B cell (primary cell): ENCODE measurements around the gene PCDH9. TPM values are rescaled to one million over a fixed set of nuclear protein-coding genes. Genes with fewer than 3 reads are reported as not detected.

ENCODE experiments used
- ATAC-seq: fragments of 200-7000 bp; cut with Tn5 transposase; one replicate; pipeline ENCODE4 v1.10.0; 2021; ENCODE audit warnings: low read depth, mild to moderate bottlenecking, moderate number of reproducible peaks, moderate library complexity
- CTCF ChIA-PET: fragments of 350-600 bp; sonication (Branson Sonifier 250); formaldehyde crosslinking; loops from one replicate; lab custom pipeline; 2021; ENCODE audit warnings: antibody characterized with exemption, inconsistent platforms; lab: Charles Lee
- POLR2A ChIA-PET: fragments of 350-600 bp; sonication (Branson Sonifier 250); formaldehyde crosslinking; loops from one replicate; lab custom pipeline; 2021; ENCODE audit warnings: antibody characterized with exemption; lab: Charles Lee
- DNase-seq: peaks from one replicate; pipeline ENCODE4 v3.0.0; 2013
- H2AFZ ChIP-seq: 2 replicates; pipeline ENCODE4 v1.6.1; 2012; ENCODE audit warnings: mild to moderate bottlenecking, low read depth, low read length; ENCODE audit not compliant: insufficient read depth, poor library complexity, severe bottlenecking
- H3K27ac ChIP-seq, 2 donors: 1 replicate in 1 of 2; 2 replicates in 1 of 2; pipeline ENCODE4 v1.5.1; 2012 to 2013; ENCODE audit warnings: low read length in 2 of 2, mild to moderate bottlenecking in 2 of 2, moderate library complexity in 1 of 2
- H3K27me3 ChIP-seq, 4 experiments: fragments of 200-600 bp in 1 of 4; sonication (generic) in 1 of 4; replicated peaks in 1 of 4; 1 replicate in 2 of 4; 2 replicates in 2 of 4; pipeline versions ENCODE4 v1.6.1 to v1.7.0; 2013 to 2016; ENCODE audit warnings: low read length in 3 of 4, mild to moderate bottlenecking in 2 of 4, mixed read lengths in 1 of 4, moderate library complexity in 1 of 4; ENCODE audit not compliant: insufficient read depth in 4 of 4, control insufficient read depth in 3 of 4; ENCODE audit errors: control extremely low read depth in 1 of 4
- H3K36me3 ChIP-seq, 2 experiments: replicated peaks in 1 of 2; 1 replicate in 1 of 2; 2 replicates in 1 of 2; pipeline versions ENCODE4 v1.6.1 to v1.7.1; 2013; ENCODE audit warnings: low read length in 1 of 2; ENCODE audit not compliant: insufficient read depth in 2 of 2, control insufficient read depth in 1 of 2; ENCODE audit errors: control extremely low read depth in 1 of 2, extremely low read depth in 1 of 2
- H3K4me1 ChIP-seq, 2 donors: fragments of 200-600 bp in 1 of 2; sonication (generic) in 1 of 2; 1 replicate in 1 of 2; 2 replicates in 1 of 2; pipeline versions ENCODE4 v1.5.1 to v1.6.1; 2013 to 2017; ENCODE audit warnings: low read length in 2 of 2; ENCODE audit not compliant: control insufficient read depth in 2 of 2, insufficient read depth in 2 of 2
- H3K4me2 ChIP-seq: replicated peaks from 2 replicates; pipeline ENCODE3; 2012; ENCODE audit warnings: mild to moderate bottlenecking, low read depth, low read length; ENCODE audit not compliant: poor library complexity, severe bottlenecking
- H3K4me3 ChIP-seq, 5 experiments: fragments of 200-600 bp in 1 of 5; sonication (generic) in 1 of 5; 1 replicate in 3 of 5; 2 replicates in 2 of 5; pipeline versions ENCODE4 v1.5.1 to v1.7.0; 2011 to 2016; ENCODE audit warnings: low read length in 4 of 5, mild to moderate bottlenecking in 4 of 5, low read depth in 2 of 5, control low read depth in 1 of 5, moderate library complexity in 1 of 5; ENCODE audit not compliant: insufficient read depth in 1 of 5; ENCODE audit errors: control extremely low read depth in 1 of 5, extremely low read depth in 1 of 5
- H3K79me2 ChIP-seq: fragments of 200-600 bp; sonication (generic); one replicate; pipeline ENCODE4 v1.6.0; 2016; ENCODE audit warnings: low read length; ENCODE audit not compliant: control insufficient read depth, insufficient read depth
- H3K9ac ChIP-seq: fragments of 200-600 bp; sonication (generic); 2 replicates; pipeline ENCODE4 v1.6.1; 2017; ENCODE audit warnings: mild to moderate bottlenecking, low read length, moderate library complexity
- H3K9me3 ChIP-seq, 3 donors: one replicate each; pipeline versions ENCODE4 v1.6.1 to v1.7.1; 2013; ENCODE audit warnings: low read length in 2 of 3; ENCODE audit not compliant: control insufficient read depth in 2 of 3, insufficient read depth in 1 of 3; ENCODE audit errors: control extremely low read depth in 1 of 3
- H4K20me1 ChIP-seq: 2 replicates; pipeline ENCODE4 v1.6.0; 2012; ENCODE audit warnings: mild to moderate bottlenecking, low read length; ENCODE audit not compliant: insufficient read depth, control insufficient read depth, poor library complexity, severe bottlenecking
- H3K27ac Mint-ChIP-seq: one replicate; pipeline ENCODE4 v1.8.0; 2021; ENCODE audit warnings: mixed read lengths
- H3K27me3 Mint-ChIP-seq: one replicate; pipeline ENCODE4 v1.8.0; 2021; ENCODE audit warnings: mixed read lengths
- H3K4me1 Mint-ChIP-seq: one replicate; pipeline ENCODE4 v1.8.0; 2021; ENCODE audit warnings: mixed read lengths
- H3K4me3 Mint-ChIP-seq: one replicate; pipeline ENCODE4 v1.8.0; 2021; ENCODE audit warnings: mixed read lengths
- H3K9me3 Mint-ChIP-seq: one replicate; pipeline ENCODE4 v1.8.0; 2022; ENCODE audit warnings: mixed read lengths; ENCODE audit not compliant: insufficient read depth
- EZH2 ChIP-seq: IDR thresholded peaks from 2 replicates; pipeline ENCODE4 v1.6.1; 2012; ENCODE audit warnings: borderline replicate concordance, low read depth, mild to moderate bottlenecking, moderate library complexity, low read length; ENCODE audit not compliant: insufficient read depth, poor library complexity, severe bottlenecking
- WGBS: methylation state at CpG from one replicate; pipeline ENCODE4 v1.1.5; 2013; ENCODE audit warnings: missing lambda C conversion rate; ENCODE audit not compliant: insufficient coverage; 5-methylcytosine and 5-hydroxymethylcytosine counted together
- intact Hi-C: fragments of 100-400 bp; cut with micrococcal nuclease; formaldehyde crosslinking; loops from one replicate; pipeline ENCODE4 v1.10.0; 2022
- polyA plus RNA-seq: library from polyadenylated mRNA; depleted of rRNA; stranded (reverse); fragments of >200 nt; gene quantifications from 2 replicates; pipeline ENCODE4 v1.2.3, GENCODE V29; 2012
- total RNA-seq, 2 donors: library from RNA; stranded (reverse); fragments of 120-200 nt in 1 of 2; gene quantifications; 1 replicate in 1 of 2; 2 replicates in 1 of 2; pipeline versions ENCODE4 v1.2.3 to v1.2.4, GENCODE V29; 2013 to 2022
- TF ChIP-seq, protein P1 (sequence below): fragments of 200-600 bp; IDR thresholded peaks from one replicate; pipeline ENCODE4 v1.8.0; 2022; ENCODE audit warnings: antibody characterized with exemption, mild to moderate bottlenecking

Gene PCDH9
- total and polyA plus RNA-seq, 2 donors (not counting 1 experiment from before 2014, with no cell fraction given) = 13.1 to 21.8 TPM

DNA sequence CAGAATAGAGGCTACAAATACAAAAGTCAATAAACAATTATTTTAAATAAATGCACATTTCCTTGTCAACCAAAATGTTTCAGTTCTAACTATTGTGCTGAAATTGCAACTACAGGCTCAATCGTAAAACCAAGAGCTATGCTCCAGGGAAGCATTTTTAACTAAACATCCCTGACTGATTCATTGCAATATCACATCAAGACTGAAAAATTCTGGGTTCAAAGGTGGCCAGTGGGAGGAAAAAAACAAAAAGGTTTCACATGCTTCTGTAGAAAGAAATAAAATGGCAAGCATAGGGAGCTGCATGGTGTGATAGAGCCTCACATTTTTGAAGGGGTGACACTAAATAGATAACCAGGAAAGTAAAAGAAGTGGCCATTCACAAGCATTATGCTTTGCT, 862.8 kb downstream of the PCDH9 start:
- no peaks in the 10 kb centered on the region for H3K79me2 ChIP-seq
- no peak overlapping the region for H2AFZ ChIP-seq
- Mint-ChIP-seq H3K4me1 (no peaks in the 10 kb centered on the region), H3K9me3 (no peaks in the 10 kb centered on the region), H3K4me3 (no peak overlapping the region), H3K27ac (no peak overlapping the region), H3K27me3 (no peaks in the 10 kb centered on the region)
- no peak for TF ChIP-seq EZH2
- TF ChIP-seq, protein P1, sequence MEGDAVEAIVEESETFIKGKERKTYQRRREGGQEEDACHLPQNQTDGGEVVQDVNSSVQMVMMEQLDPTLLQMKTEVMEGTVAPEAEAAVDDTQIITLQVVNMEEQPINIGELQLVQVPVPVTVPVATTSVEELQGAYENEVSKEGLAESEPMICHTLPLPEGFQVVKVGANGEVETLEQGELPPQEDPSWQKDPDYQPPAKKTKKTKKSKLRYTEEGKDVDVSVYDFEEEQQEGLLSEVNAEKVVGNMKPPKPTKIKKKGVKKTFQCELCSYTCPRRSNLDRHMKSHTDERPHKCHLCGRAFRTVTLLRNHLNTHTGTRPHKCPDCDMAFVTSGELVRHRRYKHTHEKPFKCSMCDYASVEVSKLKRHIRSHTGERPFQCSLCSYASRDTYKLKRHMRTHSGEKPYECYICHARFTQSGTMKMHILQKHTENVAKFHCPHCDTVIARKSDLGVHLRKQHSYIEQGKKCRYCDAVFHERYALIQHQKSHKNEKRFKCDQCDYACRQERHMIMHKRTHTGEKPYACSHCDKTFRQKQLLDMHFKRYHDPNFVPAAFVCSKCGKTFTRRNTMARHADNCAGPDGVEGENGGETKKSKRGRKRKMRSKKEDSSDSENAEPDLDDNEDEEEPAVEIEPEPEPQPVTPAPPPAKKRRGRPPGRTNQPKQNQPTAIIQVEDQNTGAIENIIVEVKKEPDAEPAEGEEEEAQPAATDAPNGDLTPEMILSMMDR = no peak
- H3K27me3 ChIP-seq = no peaks in the 10 kb centered on the region
- H3K27ac ChIP-seq = no peak overlapping the region
- H4K20me1 ChIP-seq = no peaks in the 10 kb centered on the region
- no peak overlapping the region for H3K9ac ChIP-seq
- peaks cover 0 to 2% (median 0%) of the 10 kb centered on the region in 3 donors for H3K9me3 ChIP-seq
- H3K36me3 ChIP-seq = no peaks in the 10 kb centered on the region
- WGBS = no CpG with 5 or more reads among the region's 1 CpG
- ATAC-seq (no peak), DNase-seq (no peak)
- H3K4me2 ChIP-seq = no peak overlapping the region
- H3K4me3 ChIP-seq = no peak overlapping the region
- POLR2A ChIA-PET = no interaction called here
- intact Hi-C loops = no loop called here
- CTCF ChIA-PET = no interaction called here
- H3K4me1 ChIP-seq = no peaks in the 10 kb centered on the region

- CTCF ChIA-PET = no interaction called here
- Histone ChIP-seq H3K27me3 (no peaks in the 10 kb centered on the region), H2AFZ (no peak overlapping the region), H3K79me2 (no peaks in the 10 kb centered on the region), H4K20me1 (no peaks in the 10 kb centered on the region), H3K9ac (no peak overlapping the region), H3K9me3 (peaks cover 0 to 2% (median 0%) of the 10 kb centered on the region in 3 donors), H3K4me3 (no peak overlapping the region), H3K4me2 (no peak overlapping the region), H3K36me3 (no peaks in the 10 kb centered on the region), H3K4me1 (no peaks in the 10 kb centered on the region), H3K27ac (no peak overlapping the region)
- intact Hi-C loops = no loop called here
- no peak for DNase-seq
- Mint-ChIP-seq H3K4me3 (no peak overlapping the region), H3K27ac (no peak overlapping the region), H3K4me1 (no peaks in the 10 kb centered on the region), H3K9me3 (no peaks in the 10 kb centered on the region), H3K27me3 (no peaks in the 10 kb centered on the region)
- no peak for TF ChIP-seq EZH2
- TF ChIP-seq, protein P1 = no peak
- ATAC-seq = no peak
- WGBS = no CpG with 5 or more reads among the region's 3 CpGs
- POLR2A ChIA-PET = no interaction called here
Observed at GRCh38 chr13:66365101-66365500, 865.0 kb downstream of the PCDH9 start.
